Small intestine (tissue), 7 donors: Measurements from ENCODE around the gene STAB2. TPM values are rescaled to one million over a fixed set of nuclear protein-coding genes. Genes with fewer than 3 reads are reported as not detected.

Experiments
- DNase-seq, 2 donors: peaks; one replicate each; pipeline versions ENCODE4 v3.0.0 to v3.0.0-alpha.2; 2013
- FAIRE-seq: peaks from 2 replicates; lab custom pipeline; 2012; peaks lifted over from hg19 to GRCh38; lab: Jason Lieb, UNC
- H3K27ac ChIP-seq, 3 donors: one replicate each; pipeline ENCODE4 v1.5.1; 2013; ENCODE audit warnings: low read length in 2 of 3, mild to moderate bottlenecking in 2 of 3, control low read depth in 1 of 3, inconsistent platforms in 1 of 3, low read depth in 1 of 3, moderate library complexity in 1 of 3
- H3K27me3 ChIP-seq, 3 donors: one replicate each; pipeline ENCODE4 v1.6.1; 2013; ENCODE audit warnings: low read length in 3 of 3, inconsistent platforms in 1 of 3; ENCODE audit not compliant: control insufficient read depth in 3 of 3, insufficient read depth in 3 of 3
- H3K36me3 ChIP-seq, 3 donors: one replicate each; pipeline ENCODE4 v1.6.1; 2013; ENCODE audit warnings: low read length in 3 of 3, inconsistent platforms in 1 of 3, low read depth in 1 of 3, mild to moderate bottlenecking in 1 of 3, moderate library complexity in 1 of 3; ENCODE audit not compliant: control insufficient read depth in 3 of 3, insufficient read depth in 2 of 3
- H3K4me1 ChIP-seq, 3 donors: one replicate each; pipeline ENCODE4 v1.6.1; 2013; ENCODE audit warnings: low read length in 2 of 3, inconsistent platforms in 1 of 3, low read depth in 1 of 3, mild to moderate bottlenecking in 1 of 3, moderate library complexity in 1 of 3; ENCODE audit not compliant: control insufficient read depth in 3 of 3, insufficient read depth in 2 of 3
- H3K4me3 ChIP-seq, 3 donors: one replicate each; pipeline ENCODE4 v1.5.1; 2013; ENCODE audit warnings: low read length in 3 of 3, control low read depth in 1 of 3, inconsistent platforms in 1 of 3, low read depth in 1 of 3, mild to moderate bottlenecking in 1 of 3, moderate library complexity in 1 of 3
- H3K9me3 ChIP-seq, 2 donors: one replicate each; pipeline ENCODE4 v1.6.1; 2013; ENCODE audit warnings: low read depth in 1 of 2, low read length in 1 of 2; ENCODE audit not compliant: control insufficient read depth in 2 of 2, insufficient read depth in 1 of 2
- WGBS, 3 donors: extraction: QIAGEN DNeasy Blood & Tissue Kit; methylation state at CpG; one replicate each; pipeline ENCODE4 v1.1.7; 2013; 5-methylcytosine and 5-hydroxymethylcytosine counted together
- polyA plus RNA-seq, 4 donors: library from polyadenylated mRNA; stranded (reverse) in 3 of 4; unstranded in 1 of 4; fragments of 200-250 nt in 3 of 4; fragments of 120-200 nt in 1 of 4; gene quantifications; one replicate each; pipeline versions ENCODE4 v1.2.1 to v1.2.3, GENCODE V29; 2013
- donor health status: healthy with polysubstance abuse.
- donor health status: control.
- donor health status: control.
- donor health status: Bipolar disorder and iron deficiency.
- donor health status: healthy.

STAB2 gene
- polyA plus RNA-seq, 4 donors, result 0.06 to 2.5 TPM; not detected in 2

DNA sequence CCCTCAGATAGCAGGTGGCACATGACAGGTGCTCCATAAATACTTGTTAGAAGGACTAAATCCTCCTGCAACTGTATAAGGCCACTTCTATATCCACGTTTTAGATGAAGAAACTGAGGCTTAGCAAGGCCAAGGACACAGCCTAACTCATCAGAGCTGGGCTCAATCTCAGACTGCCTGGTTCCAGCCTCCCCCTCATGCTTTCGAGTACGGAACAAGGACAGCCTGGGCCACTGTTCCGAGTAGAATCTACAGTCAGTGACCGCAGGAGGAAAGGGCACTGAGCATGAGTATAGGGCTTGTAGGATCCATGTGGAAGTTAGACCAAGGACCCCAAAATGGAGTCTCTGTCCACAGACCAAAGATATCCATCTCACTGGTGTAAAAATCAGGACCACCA is 169.4 kb downstream of the STAB2 start:
- FAIRE-seq (no peak), DNase-seq (no peak)
- H3K4me1 ChIP-seq, result no peaks in the 10 kb centered on the region
- H3K4me3 ChIP-seq, result no peak overlapping the region
- no peaks in the 10 kb centered on the region for H3K36me3 ChIP-seq
- 90 to 94% (median 92%) methylated on average over 5 of the region's 5 CpGs for WGBS, 3 donors
- H3K27me3 ChIP-seq, result no peaks in the 10 kb centered on the region
- H3K27ac ChIP-seq, result no peak overlapping the region
- no peaks in the 10 kb centered on the region for H3K9me3 ChIP-seq

- no peaks in the 10 kb centered on the region for H3K9me3 ChIP-seq
- 87 to 91% (median 88%) methylated on average over 1 of the region's 1 CpG for WGBS, 3 donors
- FAIRE-seq (no peak), DNase-seq (no peak)
- H3K4me3 ChIP-seq, result no peak overlapping the region
- no peak overlapping the region for H3K27ac ChIP-seq
- no peaks in the 10 kb centered on the region for H3K27me3 ChIP-seq
- H3K36me3 ChIP-seq, result no peaks in the 10 kb centered on the region
- H3K4me1 ChIP-seq, result no peaks in the 10 kb centered on the region
Measured at GRCh38 chr12:103757248-103757647, 170.2 kb downstream of the STAB2 start.

- Histone ChIP-seq H3K4me1 (no peaks in the 10 kb centered on the region), H3K36me3 (peaks cover 0 to 3% (median 0%) of the 10 kb centered on the region in 3 donors), H3K4me3 (no peak overlapping the region), H3K27ac (no peak overlapping the region), H3K27me3 (no peaks in the 10 kb centered on the region), H3K9me3 (no peaks in the 10 kb centered on the region)
- WGBS, 3 donors, result 73 to 88% (median 85%) methylated on average over 10 of the region's 10 CpGs
- no peak for FAIRE-seq
- no peak for DNase-seq
Measured at GRCh38 chr12:103758310-103759089, 171.4 kb downstream of the STAB2 start.

GRCh38 chr12:103762473-103762872 is 175.4 kb downstream of the STAB2 start:
- 78 to 88% (median 81%) methylated on average over 5 of the region's 5 CpGs for WGBS, 3 donors
- no peak for DNase-seq
- H3K27ac ChIP-seq, result no peak overlapping the region
- no peak for FAIRE-seq
- H3K9me3 ChIP-seq, result no peaks in the 10 kb centered on the region
- H3K4me1 ChIP-seq, result no peaks in the 10 kb centered on the region
- H3K27me3 ChIP-seq, result no peaks in the 10 kb centered on the region
- no peak overlapping the region for H3K4me3 ChIP-seq
- peaks cover 0 to 14% (median 0%) of the 10 kb centered on the region in 3 donors for H3K36me3 ChIP-seq

- FAIRE-seq, result no peak
- H3K36me3 ChIP-seq, result peaks cover 0 to 18% (median 0%) of the 10 kb centered on the region in 3 donors
Measured at GRCh38 chr12:103765322-103765721, 178.2 kb downstream of the STAB2 start.

DNA sequence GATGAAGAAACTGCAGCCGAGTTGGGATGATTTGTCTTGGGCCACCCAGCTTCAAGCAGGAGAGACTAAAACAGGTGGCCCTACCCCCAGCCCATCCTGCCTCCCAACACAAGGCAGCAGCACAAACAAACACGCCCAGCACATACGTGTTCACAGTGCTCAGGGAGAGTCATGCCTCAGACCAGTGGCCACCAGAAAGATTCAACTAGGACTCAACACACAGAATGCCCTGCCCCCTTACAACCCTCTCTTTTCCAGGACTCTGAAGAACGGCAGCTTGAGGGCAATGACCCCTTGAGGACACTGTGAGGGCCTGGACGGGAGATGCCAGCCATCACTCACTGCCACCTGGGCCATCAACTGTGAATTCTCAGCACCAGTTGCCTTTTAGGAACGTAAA is 179.0 kb downstream of the STAB2 start:
- DNase-seq (no peak), FAIRE-seq (no peak)
- no peak overlapping the region for H3K4me3 ChIP-seq
- H3K36me3 ChIP-seq, result peaks cover 0 to 18% (median 0%) of the 10 kb centered on the region in 3 donors
- 87 to 95% (median 89%) methylated on average over 6 of the region's 6 CpGs for WGBS, 3 donors
- no peaks in the 10 kb centered on the region for H3K27me3 ChIP-seq
- no peak overlapping the region for H3K27ac ChIP-seq
- H3K9me3 ChIP-seq, result no peaks in the 10 kb centered on the region
- no peaks in the 10 kb centered on the region for H3K4me1 ChIP-seq

More at GRCh38 chr12:103765322-103765721, 178.2 kb downstream of the STAB2 start:
- 92 to 96% (median 96%) methylated on average over 5 of the region's 5 CpGs for WGBS, 3 donors
- H3K27me3 ChIP-seq, result no peaks in the 10 kb centered on the region
- H3K4me3 ChIP-seq, result no peak overlapping the region
- H3K27ac ChIP-seq, result no peak overlapping the region
- no peaks in the 10 kb centered on the region for H3K4me1 ChIP-seq
- no peak for DNase-seq
- H3K9me3 ChIP-seq, result no peaks in the 10 kb centered on the region

DNA sequence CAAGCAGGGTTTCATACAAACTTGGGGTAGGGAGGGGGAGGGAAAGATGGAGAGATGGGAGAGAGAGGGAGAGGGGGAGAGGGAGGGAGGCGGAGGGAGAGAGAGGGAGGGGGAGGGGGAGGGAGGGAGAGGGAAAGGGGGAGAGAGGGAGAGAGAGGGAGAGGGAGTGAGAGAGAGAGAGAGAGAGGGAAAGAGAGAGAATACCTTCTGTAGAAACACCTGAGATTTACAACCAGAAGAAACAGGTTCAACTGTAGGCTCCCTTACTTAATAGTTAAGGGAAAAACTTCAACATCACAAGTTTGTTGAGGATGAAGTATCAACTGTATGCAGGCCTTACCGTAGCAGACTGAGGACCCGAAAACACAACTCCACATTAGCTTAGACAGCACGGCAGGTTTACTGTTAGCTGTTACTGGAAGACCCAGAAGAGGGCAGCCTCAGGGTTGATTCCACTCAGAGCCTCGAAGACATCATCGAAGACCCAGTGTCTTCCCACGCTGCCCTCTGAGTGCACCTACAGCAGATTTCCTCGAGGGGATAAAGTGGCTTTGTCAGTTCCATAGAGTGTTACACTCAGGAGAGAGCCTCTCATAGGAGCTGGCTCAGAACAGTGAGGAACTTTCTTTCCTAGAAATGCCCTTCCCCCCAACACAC is 181.5 kb downstream of the STAB2 start:
- Histone ChIP-seq H3K27ac (no peak overlapping the region), H3K4me3 (no peak overlapping the region), H3K4me1 (no peaks in the 10 kb centered on the region), H3K9me3 (no peaks in the 10 kb centered on the region), H3K36me3 (peaks cover 0 to 15% (median 0%) of the 10 kb centered on the region in 3 donors), H3K27me3 (no peaks in the 10 kb centered on the region)
- FAIRE-seq (no peak), DNase-seq (no peak)
- 84 to 89% (median 86%) methylated on average over 7 of the region's 8 CpGs for WGBS, 3 donors

GRCh38 chr12:103769240-103769945 is 182.3 kb downstream of the STAB2 start:
- FAIRE-seq, result no peak
- 94 to 98% (median 95%) methylated on average over 9 of the region's 9 CpGs for WGBS, 3 donors
- H3K36me3 ChIP-seq, result peaks cover 0 to 15% (median 0%) of the 10 kb centered on the region in 3 donors

More at GRCh38 chr12:103769240-103769945, 182.3 kb downstream of the STAB2 start:
- no peaks in the 10 kb centered on the region for H3K4me1 ChIP-seq
- H3K27ac ChIP-seq, result no peak overlapping the region
- no peaks in the 10 kb centered on the region for H3K27me3 ChIP-seq
- H3K4me3 ChIP-seq, result no peak overlapping the region
- no peak for DNase-seq
- H3K9me3 ChIP-seq, result no peaks in the 10 kb centered on the region
